Activated CD4-positive, CD25-positive, alpha-beta regulatory T cell treated with anti-CD3 and anti-CD28 coated beads, Interleukin-2, amount 50 U/mL, for 72 hours (primary cell): ENCODE results near the gene KCTD17.

ENCODE experiments used
- DNase-seq: peaks from one replicate; pipeline ENCODE4 v3.0.0; 2021

KCTD17 gene

DNA sequence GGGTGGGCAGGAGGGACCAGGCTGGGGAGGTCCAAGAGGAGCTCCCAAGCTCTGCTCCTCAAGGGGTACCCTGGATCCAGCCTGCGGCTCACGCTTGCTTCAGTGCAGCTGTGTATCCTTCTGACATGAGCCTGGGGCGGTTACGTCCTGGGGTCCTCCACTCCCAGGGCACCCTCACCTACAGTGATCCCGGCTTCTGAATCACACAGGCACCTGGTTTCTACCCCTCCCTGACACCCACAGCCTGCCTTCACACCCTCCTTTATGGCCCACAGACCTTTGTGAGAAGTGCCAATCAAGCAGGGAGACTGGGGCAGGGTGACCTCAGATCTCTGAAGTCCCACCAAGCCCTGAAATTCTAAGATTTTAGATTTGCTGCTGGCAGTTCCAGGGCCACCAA is 30.5 kb upstream of the KCTD17 start:
- no peak for DNase-seq

DNA sequence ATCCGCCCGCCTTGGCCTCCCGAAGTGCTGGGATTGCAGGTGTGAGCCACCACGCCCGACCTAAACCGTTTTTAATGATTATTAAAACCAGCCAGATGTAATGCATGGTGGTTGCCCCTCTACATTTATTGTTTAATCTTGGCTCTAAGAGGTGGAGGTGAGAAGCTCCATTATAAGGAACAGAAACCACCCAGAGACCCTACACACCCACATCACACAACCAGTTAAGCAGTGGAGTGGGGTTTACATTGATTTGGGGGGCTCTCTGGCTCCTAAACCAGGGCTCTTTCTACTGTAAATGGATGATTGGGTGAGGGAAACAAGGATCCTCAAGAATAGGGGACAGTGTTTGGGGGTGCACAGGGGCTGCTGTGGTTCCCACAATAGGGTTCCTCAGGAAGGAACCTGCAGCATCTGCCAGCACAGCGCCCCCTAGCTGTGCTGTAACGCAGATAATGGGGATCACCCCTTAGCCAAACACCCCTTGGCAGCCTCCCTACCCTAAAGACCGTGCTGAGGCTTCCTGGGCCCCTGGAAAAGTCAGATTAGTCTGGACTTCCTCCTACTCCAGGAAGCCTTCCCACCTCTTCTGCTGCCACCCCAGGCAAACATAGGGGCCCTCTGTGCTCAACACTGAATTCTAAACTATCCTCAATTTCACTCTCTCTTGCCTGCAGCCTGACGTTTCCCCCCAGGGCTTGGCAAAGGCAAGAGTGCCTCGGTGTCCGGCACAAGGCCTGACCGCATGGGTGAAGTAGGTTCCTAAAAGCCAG is 29.6 kb upstream of the KCTD17 start:
- peak; percentile 67 for DNase-seq

- DNase-seq, result no peak
Observed at GRCh38 chr22:37022483-37023337, 28.8 kb upstream of the KCTD17 start.

DNA sequence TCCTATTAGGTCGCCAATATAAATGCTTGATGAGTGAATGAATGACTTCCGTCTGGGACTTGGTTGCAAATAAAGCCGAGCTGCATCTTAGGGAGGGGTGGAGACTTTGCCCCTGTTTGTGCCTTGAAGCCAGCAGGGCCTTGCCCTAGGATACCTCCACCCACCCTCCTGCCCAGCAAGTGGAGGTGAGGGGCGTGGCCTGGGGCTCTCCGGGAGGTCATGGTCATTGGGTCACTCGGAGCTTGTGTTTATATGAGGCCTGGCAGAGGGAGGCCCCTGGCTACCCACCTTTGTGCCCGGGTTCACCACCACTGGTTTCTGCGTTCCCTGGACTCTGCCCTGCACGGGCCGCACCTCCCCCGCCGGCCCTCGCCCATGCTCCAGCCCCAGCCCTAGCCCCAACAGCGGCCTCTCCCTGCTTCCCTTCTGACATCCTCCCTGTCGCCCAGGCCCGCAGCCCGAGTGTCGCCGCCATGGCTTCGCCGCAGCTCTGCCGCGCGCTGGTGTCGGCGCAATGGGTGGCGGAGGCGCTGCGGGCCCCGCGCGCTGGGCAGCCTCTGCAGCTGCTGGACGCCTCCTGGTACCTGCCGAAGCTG is 27.7 kb upstream of the KCTD17 start:
- DNase-seq, result no peak

DNA sequence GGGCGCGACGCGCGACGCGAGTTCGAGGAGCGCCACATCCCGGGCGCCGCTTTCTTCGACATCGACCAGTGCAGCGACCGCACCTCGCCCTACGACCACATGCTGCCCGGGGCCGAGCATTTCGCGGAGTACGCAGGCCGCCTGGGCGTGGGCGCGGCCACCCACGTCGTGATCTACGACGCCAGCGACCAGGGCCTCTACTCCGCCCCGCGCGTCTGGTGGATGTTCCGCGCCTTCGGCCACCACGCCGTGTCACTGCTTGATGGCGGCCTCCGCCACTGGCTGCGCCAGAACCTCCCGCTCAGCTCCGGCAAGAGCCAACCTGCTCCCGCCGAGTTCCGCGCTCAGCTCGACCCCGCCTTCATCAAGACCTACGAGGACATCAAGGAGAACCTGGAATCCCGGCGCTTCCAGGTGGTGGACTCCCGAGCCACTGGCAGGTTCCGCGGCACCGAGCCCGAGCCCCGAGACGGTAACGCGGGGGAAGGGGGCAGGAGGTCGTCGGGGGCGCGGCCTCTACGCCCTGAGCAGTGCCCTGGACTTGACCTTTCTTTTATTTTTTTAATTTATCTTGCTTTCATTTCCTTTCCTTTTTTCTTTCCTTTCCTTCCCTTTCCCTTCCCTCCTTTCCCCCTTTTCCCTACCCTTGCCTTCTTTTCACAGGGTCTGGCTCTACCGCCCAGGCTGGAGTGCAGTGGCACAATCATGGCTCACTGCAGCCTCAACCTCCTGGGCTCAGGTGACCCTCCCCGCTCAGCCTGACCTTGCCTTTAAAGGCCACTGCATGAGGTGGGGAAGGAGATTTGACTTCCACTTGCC is 27.0 kb upstream of the KCTD17 start:
- DNase-seq, result no peak

DNA sequence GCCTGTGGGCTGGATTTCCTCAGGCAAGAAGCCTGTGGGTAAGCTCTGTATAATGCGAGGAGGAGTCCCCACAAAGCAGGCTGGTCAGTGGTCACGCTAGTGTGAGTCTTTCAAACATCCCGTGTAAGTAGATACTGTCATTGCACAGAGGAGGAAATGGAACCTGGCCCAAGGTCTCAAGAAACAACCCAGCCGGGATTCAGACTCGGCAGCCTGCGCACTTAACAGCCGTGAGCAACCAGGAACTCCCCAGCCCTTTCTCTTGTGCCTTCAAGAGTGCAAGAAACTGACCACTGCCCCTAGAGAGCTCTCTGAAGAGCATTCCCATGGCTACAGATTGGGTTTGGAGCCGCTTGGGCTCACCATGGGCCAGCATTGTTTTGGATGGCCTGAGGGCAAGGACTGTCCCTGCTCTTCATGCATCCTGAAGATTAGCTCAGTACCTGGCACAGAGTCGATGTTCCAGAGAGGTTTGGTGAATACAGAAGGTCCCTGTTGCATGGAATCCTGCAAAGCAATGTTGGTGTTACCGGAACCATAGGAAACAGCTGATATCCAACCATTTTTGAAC is 26.0 kb upstream of the KCTD17 start:
- no peak for DNase-seq

DNA sequence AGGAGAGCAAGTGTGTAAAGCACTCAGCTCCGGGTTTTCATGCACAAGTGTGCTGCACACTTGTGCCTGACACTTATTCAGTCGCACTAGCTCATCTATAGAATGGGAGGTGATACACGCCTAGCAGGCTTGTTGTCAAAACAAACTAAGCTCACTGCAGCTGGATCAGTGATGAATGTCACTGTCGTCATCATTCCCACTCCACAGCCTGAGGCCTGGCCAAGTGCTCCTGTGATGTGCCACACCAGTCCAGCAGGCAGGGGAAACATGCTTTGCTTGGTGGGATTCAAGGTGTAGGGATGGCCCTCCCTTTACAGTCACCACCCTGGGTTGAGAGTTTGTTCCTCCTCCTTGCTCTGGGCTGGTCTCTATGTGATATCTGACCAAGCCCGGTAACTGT is 25.2 kb upstream of the KCTD17 start:
- DNase-seq, result no peak

DNA sequence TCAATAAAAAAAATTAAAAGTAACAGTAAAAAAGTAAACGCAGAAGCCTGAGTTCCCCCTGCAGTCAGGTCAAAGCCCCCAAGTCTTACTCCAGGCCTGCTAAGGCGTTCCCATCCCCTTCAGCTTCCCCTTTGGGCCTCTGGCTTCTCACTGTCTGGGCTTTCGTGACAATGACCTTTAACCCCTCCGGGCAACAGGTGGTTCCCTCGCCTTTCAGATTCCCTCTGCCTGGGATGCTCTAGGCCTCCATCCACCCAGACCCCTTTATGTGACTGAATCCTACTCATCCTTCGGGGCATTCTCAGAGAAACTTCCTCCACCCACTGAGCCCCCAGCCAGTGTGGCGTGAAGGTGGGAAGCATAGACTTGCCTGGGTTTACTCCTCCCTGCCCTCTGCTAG is 24.0 kb upstream of the KCTD17 start:
- no peak for DNase-seq

DNA sequence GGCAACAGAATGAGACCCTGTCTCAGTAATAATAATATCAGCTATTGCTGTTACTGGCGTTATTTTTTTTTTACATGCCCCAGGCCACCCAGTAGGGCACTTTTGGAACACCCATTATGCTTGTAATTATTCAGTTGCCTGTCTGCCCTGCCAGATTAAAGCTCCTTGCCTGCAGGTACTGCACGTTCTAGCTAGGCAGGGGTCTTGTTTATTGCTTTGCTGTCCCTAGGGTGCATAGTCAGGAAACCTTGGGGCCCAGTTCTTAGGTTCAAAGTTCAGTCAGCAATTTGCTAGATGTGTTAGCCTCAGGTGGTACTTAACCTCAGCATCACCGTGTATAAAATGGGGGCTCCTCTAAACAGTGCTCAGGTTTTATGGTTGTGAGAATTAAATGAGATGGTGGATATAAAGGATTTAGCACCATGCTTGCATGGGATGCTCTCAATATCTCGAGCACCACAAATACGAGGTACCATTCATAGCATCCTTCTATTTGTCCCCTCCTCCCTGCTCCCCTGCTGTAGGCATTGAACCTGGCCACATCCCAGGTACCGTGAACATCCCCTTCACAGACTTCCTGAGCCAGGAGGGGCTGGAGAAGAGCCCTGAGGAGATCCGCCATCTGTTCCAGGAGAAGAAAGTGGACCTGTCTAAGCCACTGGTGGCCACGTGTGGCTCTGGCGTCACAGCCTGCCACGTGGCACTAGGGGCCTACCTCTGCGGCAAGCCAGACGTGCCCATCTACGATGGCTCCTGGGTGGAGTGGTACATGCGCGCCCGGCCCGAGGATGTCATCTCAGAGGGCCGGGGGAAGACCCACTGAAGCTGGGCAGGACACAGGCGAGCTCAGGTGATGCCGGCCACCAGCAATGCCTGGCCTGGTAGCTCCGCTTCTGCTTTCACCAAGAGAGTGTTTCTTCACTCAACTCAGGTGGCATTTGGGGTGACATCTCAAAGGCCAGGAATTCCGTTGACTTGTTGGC is 22.6 kb upstream of the KCTD17 start:
- DNase-seq, result no peak

DNA sequence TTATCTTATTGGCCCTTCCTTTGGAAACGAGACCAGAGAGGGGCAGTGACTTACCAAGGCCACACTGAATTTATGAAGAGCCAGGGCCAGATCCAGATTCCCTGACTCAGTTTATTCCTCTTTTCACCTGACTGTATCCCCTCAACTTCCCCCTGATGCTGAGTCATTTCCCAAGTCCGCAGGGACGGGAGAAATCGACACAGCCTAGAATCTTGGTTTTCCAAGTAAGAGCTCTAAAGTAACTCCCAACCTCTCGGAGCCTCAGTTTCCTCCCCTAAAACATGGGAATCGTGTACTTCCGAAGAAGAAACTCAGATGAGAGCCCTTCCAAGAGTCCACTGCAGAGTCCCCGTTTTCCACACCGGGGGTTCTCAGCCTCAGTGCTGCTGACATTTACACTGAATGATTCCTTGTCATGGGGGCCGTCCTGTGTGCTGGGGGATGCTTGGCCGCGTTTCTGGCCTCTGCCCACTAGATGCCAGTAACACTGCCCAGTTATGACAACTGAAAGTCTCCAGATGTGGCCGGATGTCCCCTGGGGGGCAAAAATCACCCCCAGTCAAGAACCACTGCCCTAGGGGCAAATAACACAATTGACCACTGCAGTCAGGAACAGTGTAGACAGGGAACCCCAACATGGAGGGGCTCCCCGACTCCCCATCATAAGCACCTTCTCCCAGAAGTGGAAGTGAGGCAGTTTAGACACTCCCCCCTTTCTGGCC is 20.8 kb upstream of the KCTD17 start:
- no peak for DNase-seq

- no peak for DNase-seq
Observed at GRCh38 chr22:37032134-37032534, 19.4 kb upstream of the KCTD17 start.

GRCh38 chr22:37032535-37033460 is 18.7 kb upstream of the KCTD17 start:
- no peak for DNase-seq

DNA sequence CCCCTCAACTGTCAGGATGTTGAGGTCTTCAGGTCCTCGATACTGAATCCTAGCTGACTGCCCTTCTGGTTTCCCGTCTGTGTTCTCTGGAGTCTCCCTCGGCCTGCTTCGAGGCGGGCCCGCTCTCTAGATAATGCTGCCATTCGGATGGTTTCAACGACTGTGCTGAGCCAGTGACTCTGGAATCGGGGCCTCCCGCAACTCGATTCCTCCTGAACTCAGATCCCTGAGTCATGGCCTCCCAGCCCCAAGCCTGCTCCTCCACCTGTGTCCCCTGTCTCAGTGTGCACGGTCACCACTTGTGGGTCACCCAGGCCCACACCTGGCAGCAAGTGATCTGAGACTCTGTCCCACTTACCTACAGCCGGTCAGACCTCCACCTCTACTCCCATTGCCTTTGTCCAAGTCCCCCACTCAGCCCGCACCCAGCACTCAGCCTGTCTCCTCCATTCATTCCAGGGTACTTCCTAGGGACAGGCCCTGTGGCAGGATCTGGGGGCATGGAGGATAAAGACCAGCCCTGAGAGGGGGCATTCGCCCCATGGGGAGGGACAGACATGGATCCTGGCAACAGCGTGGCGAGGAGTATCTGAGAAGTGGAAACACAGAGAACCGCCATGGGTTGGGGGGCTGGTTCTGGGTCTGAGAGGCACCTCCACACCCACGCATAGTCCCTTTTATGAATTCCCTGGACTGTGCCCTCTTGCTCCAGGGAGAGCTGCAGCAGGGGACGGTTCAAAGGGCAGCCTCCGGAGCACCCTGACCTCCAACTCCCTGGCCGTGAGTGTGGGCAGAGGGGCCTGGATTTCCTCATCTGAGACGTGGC is 17.7 kb upstream of the KCTD17 start:
- DNase-seq, result no peak

DNA sequence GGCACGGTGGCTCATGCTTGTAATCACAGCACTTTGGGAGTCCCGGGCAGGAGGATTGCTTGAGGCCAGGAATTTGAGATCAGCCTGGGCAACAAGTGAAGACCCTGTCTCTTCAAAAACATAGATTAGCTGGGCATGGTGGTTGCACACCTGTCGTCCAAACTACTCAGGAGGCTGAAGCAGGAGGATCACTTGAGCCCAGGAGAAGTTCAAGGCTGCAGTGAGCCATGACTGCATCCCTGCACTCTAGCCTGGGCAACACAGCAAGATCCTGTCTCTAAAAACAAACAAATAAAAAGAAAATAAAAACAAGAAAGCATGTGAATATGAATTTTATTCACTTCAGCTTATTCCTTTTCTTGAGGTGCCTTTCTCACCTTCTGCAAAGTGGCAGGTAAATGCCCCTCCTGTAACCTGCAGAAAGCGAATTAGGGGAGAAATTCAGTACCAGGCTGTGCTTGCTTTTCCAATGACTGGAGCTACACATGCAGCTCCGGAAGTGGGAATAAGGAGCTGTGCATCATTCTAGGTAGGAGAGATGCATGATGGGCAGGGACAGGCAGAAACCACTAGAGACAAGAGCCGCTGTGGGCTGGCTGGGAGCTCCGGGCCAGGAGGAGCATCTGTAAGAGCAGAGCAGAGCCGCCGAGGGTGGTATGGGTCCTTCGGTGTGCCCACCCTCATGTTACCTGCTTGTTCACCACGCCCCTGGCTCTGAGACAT is 14.7 kb upstream of the KCTD17 start:
- no peak for DNase-seq

DNA sequence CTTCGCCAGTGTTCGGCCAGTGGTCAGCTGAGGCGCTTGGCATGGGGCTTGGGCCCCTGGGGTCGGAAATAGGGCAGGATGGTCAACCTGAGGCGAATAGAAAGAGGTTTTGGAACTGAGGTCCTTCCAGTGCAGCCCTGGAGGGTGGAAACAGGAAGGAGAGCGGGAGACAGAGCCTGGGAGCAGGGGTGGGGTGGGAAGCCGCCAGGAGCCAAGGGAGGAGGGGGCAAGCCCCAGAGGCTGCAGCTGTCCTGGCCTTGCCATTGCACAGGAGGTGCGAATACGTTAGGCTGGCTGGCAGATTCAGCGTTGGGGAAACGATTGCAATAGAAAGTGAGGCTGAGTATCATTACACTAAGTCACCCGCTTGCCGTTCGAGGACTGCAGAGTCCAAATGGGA is 13.9 kb upstream of the KCTD17 start:
- no peak for DNase-seq

DNA sequence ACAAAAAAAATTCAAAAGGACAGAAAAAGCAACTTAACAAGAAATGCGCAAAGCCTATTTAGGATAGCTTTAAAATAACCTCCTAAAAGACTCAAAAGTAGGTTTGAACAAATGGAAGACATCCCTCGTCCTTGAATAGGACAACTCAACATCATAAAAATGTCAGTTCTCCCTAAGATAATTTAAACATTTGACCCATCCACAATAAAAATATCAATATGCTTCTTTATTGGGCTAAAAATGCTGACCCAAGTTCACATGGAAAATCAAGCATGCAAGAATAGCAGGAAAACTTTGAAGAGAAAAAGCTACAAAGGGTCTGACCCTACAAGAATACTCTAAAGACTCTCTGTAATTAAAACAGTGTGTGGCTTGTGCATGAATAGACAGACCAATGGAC is 12.1 kb upstream of the KCTD17 start:
- no peak for DNase-seq

DNA sequence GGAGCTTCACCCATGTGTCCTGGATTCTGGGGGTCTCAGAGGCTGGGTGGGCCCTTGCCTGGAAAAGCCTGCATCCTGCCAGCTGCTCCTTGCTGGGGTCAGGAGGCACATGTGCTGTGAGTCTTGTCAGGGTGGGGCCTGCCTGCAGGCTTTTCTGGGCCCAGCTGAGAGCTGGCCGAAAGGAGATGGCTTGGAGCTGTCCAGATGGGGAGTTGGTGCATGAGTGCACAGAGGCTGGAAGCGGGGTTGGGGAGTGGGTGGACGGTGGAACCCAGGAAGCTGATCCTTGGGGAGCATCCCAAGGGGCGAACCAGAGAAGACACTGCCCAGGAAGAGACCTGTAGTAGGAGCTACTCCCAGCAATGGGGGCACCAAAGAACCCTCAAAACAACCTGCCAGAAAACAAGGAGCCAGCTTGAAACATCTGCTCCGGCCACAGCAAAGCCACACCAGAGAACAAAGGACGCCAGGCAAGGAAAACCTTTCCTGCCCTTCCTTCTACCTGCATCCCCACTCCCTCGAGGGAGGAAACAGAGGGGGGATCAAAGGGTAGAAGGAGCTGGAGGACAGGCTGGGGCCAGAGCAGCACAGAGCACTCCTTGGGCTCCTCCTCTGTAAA is 8.2 kb upstream of the KCTD17 start:
- no peak for DNase-seq
